Measurements from ENCODE around the gene TOMM7.
"Not testable (repeated sequence)": the region's sequence is repeated elsewhere in the genome, so short reads cannot be mapped to it uniquely, and the experiment has no call there.

The TOMM7 gene

DNA sequence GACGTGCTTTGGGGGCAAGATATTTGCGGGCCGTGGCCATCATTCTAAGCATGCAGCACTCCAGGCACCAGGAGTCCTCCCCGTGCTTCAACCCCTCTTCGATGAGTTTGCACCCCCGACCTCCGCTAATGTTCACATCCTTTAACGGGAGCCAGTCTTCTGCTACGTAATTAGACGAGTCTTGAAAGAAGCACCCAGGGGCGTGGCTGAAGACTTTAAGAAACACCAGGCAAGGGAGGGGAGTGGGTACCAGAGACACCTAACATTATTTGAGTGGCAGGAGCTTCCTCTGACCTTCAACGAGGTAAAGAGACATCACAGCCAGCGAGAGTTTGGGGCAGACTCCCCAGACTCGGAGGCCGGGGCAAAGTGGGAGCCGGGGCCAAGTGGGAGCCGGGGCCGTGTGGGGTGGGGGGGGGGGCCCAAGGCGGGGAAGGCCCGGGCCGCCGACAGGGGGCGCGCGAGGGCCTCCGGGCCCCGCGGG lies 31.1 kb upstream of the TOMM7 start:
- peak in 1 of 51 donors; percentile 19 for DNase-seq

DNA sequence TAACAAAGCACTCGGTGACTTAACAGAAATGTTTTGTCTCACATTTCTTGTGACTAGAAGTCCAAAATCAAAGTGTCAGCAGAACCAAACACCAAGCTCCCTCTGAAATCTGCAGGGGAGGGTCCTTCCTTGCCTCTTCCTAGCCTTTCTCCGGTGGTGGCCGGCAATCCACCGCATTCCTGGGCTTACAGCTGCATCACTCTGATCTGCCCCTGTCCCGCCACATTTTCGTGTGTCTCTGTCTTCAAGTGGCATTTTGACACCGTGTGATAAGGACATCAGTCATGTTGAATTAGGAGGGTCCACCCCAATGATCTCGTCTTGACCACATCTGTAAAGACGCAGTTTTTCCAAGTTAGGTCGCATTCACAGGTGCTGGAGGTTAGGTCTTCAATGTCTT lies 30.5 kb upstream of the TOMM7 start:
- no peak for DNase-seq

DNA sequence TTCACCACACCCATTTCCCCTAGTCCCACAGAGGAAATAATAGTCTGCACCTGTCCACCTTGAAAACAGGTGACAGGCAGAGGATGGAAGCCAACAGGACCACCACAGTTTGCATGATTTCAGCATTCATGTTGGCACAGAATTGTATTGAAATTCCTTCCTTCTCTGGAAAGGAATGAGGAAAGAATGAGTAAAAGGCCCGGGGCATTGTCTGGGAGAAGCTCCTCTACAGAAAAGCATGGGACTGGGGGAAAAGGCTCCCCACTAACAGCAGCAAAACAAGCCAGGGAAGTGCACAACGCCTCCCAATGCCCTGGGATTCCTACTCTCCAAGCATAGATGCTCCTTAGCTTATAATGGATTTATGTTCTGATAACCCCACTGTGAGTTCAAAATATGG lies 28.5 kb upstream of the TOMM7 start:
- no peak for DNase-seq

DNA sequence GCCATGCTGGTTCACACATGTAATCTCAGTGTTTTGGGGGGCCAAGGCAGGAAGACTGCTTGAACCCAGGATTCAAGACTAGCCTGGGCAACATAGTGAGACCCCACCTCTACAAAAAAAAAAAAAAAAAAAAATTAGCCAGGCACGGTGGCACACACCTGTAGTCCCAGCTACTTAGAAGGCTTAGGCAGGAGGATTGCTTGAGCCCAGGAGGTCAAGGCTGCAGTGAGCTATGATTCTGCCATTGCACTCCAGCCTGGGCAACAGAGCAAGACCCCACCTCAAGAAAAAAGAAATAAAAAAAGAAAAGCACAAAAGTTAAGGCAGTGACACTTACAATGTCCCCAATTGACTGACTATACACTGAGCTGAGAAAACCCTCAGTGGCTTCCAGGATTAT lies 27.7 kb upstream of the TOMM7 start:
- DNase-seq: not testable (repeated sequence)

DNA sequence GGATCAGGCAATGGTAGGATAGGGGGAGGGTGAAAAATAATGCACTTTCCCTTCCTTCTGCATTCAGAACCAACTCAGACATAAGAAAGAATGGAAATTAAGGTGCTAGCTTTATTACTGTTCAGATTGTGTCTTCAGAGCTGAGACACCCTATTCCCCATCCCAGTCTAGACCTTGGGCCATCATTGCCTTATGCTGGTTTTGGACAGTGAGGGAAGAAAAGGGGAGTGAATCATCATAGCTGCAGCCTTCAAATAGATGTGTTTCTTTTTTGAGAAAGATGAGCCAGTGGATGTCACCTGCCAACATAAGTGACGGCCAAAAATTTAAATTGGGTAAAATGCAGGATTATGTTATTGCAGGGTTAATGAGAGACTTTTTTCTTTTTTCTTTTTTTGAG lies 27.0 kb upstream of the TOMM7 start:
- no peak for DNase-seq

DNA sequence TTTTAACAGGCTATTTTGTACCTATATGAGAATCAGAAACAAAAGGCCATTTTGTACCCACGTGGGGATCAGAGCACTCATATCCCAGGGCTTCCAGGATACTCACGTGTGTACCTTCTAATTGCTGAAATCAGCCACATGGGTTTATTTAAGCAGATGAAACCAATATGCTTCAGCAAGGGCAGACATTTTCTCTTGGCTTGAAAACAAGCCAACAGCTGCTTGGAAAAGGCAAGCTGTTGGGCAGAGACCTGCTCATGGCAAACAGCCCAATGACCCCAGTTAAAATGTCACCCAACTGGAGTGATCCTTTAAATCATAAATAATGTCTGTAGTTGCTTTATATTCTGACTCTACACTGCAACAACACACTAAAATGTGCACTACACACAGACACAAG lies 26.5 kb upstream of the TOMM7 start:
- no peak for DNase-seq

DNA sequence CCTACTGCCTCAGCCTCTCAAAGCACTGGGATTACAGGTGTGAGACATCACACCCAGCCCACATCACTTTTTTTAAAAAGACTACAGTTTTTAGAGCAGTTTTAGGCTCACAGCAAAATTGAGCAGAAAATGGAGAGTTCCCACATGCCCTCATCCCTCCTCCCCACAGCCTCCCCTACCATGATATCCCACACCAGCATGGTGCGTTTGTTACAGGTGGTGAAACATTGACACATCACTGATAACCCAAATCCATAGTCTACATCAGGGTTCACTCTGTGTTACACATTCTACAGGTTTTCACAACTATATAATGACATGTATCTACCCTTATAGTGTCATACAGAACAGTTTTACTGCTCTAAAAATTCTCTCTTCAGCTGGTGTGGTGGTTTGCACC lies 24.3 kb upstream of the TOMM7 start:
- no peak for DNase-seq

DNA sequence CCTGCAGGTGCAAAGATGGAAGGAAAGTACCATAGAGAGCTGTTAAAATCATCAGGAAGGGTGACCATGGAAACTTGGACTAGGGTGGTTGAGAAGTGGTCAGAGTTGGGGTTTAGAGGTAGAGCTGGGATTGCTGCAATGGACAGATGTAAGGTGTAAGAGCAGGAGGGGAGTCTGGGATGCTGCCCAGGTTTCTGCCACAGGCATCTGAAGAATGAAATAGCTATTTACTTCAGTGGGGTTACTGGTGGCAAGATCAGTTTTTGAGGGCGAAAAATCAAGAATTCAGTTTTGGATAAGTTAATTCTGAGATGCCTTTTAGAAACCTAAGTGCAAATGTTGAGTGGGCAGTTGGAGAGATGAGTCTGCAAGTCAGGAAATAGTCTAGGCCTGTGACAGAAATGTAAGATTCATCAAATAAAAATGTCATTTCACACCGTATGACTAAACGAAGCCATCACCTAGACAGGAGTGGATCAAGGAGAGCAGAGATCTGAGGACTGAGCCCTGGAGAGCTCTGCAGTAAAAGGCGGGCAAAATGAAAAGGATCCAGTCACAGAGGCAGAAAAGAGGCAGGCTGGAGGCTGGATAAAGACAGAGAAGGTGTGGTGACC lies 22.7 kb upstream of the TOMM7 start:
- no peak for DNase-seq

DNA sequence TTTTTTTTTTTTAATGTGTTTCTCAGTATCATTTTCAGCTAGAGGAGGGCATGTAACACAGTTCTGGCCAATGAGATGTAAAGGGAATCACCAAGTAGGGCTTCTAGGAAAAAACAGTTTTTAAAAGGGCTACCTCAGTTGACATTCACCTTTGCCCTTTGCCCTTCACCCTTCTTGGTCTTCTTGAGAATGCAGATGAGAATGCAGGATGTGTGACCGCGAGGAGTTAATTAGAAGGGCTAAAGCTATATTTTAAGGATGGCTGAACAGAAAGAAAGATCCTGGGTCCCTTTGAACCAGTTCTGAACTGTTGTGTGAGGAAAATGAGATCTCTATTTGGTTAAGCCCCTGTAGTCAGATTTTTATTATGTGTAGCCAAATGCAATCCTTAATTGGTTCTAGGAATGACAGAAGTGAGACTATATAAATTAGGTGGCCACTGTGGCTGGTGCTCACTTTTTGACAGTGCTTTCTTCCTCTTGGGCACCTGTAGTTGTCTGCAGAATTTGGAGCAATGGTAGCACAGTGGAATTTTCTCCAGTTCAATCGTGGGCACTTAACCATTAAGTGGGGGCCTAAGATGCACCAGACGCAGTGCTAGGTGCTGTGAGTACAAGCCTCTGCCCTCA lies 21.1 kb upstream of the TOMM7 start:
- DNase-seq: no peak

DNA sequence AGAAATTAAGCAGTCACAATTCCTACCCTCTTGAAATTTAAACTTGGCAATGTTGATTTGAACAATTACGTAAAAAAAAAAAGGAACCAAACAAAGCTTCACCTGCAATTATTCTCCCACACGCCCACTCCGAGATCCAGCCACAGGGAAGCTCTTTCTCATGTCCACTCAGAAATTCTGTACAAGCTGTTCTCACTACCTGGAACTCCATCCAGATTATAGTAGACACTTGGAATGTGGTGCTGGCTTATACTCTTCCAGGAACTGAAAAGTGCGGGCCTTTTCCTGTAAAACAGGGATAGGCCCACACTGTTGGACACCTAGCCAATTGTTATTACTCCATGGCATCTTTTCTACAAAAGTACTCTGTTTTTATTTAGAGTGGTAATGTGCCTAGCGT lies 20.3 kb upstream of the TOMM7 start:
- DNase-seq: no peak

DNA sequence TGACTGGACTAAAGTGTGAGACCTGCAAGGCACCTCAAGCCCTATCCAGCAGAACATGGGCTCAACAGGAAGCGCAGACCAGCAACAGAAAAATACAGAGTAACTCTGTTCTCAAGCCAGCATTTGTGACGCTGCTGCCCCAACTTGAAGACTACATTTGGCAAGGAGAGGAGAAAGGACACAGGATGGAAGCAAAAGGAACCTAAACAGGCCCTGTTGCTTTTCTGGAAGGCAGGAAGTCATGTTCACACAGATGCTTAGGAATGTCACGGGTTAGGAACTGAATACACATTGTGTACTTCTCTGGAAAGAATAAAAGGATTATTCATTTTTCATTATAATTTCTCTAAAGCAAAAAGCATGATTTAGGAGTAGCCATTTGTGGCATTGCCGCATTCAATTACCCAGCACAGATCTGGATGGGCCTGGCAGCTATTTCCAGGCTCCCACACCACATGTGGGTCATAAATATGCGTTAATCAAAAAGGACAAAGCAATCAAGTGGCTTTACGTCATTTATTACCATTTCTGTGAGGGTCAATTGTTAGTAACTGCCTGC lies 19.8 kb upstream of the TOMM7 start:
- DNase-seq: peak in 14 of 51 donors; percentile 7 to 42 (median 24)

DNA sequence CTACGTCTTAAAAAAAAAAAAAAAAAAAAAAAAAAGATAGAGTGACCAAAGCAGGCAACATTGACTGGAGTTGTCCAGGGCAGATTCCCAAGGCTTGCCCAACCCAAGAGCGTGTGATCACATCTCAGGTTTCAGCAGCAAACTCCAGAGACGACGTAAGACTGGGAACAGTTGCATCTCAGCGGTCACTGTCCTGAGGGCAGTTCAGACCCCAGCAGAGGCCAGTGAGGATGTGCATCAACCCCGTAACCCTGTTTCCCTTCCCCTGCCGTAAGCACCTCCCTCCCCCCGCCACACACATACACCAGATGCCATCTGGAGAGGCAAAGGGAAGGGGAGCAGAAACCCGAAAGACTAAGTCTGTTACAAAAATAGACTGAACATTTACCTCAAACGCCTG lies 19.3 kb upstream of the TOMM7 start:
- no peak for DNase-seq

DNA sequence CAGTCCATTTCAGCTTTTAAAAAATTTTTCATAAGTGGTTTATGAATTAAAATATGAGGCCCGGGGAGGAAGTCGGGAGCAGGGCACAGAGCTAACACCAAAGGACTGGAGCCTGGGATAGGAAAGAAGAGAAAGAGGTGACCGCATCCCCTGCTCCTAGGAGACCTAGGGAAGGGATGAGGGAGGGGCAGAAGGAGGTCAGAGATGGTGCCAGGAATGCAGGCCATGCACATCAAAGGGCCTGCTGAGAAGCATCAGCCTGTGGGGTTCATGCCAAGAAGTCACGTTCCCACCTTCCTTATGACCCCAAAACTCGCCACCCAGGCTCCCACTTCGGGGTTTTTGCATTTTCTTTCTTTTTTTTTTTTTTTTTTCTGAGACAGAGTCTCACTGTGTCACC lies 14.7 kb upstream of the TOMM7 start:
- no peak for DNase-seq

DNA sequence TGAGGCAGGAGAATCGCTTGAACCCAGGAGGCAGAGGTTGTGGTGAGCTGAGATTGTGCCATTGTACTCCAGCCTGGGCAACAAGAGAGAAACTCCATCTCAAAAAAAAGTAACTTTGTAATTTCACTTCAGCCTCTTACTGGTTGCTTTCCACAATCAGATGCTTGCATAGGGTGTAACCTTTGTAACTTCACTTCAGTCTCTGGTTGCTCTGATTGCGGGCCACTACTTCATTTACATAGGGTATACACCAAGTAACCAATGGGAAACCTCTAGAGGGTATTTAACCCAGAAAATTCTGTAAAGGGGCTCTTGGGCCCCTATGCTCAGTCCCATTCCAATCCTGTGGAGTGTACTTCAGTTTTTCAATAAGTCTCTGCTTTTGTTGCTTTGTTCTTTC lies 13.9 kb upstream of the TOMM7 start:
- not testable (repeated sequence) for DNase-seq

DNA sequence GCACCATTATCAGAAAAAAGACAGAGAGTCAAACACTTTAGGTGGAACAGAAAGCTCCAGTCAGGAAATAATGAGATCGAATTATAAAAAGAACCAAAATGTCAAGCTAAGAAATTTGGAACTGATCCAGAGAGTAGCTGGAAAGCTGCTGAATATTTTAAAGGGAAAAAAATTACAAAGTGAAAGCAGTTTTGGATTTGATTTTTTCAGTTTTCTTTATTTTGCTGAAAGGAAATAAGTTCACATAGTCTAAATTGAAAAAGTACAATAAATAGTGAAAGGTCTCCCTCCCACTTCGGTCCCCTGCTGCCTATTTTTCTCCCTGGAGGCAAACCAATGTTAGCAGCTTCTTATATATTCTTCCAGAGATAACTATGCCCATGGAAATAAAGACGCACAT lies 11.3 kb upstream of the TOMM7 start:
- peak in 1 of 51 donors; percentile 27 for DNase-seq

DNA sequence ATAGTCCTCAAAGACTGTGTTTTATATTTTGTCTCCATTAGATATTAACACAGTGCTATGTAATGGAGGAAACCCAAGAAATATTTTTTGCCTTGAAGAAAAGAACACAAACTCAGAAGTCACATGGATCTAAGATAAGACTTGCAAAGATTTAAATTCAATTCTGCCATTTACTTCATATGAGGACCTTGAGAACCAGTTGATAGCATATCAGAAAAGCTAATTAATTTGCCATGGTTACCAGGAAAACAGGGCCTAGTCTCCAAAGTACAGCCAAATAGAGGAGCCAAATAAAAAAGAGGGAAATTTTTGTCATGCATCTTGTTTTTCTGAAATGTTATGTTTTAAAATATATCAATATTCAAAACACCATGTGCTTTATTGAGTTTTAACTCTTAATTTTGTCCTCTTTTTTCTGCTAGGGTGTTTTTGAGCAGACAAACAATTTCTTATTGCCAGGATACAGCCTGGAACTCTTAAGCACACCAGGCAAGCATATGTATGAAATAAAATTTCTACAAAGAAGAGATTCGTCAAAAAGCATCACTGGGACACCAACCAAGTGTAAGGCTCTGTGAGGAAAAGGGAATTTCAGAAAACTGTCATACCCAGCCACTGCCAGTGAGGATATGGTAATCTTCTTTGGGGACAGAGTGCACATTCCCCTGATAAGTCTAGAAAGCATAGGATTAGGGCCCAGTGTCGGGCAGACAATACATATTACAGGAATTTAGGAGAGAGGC lies 10.6 kb upstream of the TOMM7 start:
- DNase-seq: no peak

DNA sequence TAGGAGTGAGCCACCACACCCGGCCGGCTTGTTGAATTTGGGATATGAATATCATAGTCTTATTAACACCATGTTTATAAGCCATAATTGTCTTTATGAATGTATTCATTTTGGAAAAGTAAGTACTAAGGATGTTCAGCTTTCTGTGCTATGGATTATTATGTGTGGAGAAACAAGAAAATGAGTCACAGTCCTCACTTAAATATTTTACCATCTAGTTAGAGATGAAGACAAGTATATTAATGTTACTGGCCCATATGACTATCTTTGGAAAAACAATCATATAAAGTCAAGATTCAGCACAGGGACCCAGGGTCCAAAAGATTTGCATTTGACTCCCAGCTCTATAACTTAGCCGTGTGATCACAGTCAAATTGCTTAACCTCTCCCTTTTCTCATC lies 9.8 kb upstream of the TOMM7 start:
- no peak for DNase-seq

DNA sequence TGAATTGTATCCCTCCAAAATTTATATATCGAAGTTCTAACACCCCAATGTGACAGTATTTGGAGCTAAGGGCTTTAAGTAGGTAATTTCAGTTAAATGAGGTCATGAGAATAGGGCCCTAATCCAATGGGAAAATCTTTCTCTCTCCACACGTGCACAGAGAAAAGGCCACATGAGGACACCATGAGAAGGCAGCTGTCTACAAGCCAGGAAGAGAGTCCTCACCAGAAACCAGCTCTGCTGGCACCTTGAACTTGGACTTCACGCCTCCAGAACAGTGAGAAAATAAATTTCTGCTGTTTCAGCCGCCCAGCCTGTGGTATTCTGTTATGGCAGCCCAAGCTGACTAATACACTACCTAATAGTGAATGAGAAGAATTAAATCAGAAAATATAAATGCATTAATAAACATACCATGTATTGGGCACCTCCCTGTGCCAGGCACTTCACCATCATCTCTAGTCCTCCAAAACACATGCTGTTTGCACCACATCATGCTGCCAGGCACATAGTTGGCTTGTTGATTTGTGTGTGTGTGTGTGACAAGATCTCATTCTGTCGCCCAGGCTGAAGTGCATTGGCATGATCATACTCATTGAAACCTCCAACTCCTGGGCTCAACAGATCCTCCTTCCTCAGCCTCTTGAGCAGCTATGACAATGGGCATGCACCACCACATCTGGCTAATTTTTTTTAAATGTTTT lies 9.1 kb upstream of the TOMM7 start:
- DNase-seq: no peak

DNA sequence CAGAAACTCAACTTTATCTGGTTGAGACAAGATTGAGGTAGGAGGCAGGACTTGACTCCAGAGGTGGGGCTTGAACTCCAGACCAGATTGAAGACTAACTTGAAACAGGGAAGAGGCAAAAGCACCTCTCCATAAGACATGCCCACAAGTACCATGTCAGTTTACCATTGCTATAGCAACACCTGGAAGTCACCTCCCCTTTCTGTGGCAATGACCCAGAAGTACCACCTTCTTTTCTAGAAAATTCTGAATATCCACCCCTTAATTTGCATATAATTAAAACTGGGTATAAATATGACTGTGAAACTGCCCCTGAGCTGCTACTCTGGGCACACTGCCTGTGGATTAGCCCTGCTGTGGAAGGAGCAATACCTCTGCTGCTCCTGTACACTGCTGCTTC lies 4.9 kb upstream of the TOMM7 start:
- DNase-seq: no peak

DNA sequence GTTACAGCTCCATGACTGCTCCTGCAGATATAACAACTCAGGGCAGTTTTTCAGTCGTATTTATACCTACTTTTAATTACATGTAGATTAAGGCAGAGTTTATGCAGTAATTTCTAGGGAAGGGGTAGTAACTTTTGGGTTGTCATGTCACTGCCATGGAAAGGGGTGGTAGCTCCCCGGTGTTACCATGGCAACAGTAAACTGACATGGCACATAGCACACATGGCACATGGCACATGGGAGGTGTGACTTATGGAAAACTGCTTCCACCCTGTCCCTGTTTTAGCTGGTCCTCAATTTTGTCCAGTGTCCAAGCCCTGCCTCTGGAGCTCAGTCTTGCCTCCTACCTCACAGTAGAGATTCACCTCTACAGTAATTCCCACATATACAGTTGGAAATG lies 3.9 kb upstream of the TOMM7 start:
- no peak for DNase-seq

DNA sequence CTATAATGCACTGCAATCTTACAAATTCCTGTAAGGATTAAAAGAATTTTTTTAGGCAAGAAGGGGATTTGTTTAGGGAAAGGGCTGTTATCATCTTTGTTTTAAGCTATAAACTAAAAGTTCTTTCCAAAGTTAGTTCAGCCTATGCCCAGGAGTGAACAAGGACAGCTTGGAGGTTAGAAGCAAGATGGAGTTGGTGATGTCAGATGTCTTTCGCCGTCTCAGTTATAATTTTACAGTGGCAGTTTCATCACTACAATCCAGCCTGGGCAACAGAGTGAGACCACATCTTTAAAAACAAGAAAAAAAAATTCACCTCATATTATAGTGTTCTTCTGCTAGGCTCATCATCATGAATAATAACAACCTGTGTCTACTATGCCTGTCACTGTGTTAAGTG lies 2.1 kb upstream of the TOMM7 start:
- no peak for DNase-seq

DNA sequence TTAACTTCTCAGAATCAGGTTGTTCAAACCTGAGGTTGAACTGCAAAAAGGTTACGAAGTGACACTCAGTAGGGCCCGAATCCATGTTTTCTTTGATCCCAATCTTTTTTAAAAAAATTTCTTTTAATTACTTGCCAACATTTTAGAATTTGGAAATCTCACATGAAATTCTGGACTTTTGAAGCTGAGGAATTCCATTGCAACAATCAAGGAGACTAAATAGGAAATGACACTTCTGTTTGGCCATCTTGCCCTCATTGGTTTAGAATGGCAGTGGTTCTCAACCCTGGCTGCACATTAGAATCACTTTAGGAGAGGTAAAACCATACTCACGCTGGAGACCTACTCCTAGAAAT lies 471 bp upstream of the TOMM7 start:
- no peak for DNase-seq
